ENCODE data around the gene TGFB1I1. TPM values are rescaled to one million over a fixed set of nuclear protein-coding genes. Genes with fewer than 3 reads are reported as not detected.

TGFB1I1 gene
- total RNA-seq, 2 experiments from 2014 or later: 0.20 to 0.48 TPM

DNA sequence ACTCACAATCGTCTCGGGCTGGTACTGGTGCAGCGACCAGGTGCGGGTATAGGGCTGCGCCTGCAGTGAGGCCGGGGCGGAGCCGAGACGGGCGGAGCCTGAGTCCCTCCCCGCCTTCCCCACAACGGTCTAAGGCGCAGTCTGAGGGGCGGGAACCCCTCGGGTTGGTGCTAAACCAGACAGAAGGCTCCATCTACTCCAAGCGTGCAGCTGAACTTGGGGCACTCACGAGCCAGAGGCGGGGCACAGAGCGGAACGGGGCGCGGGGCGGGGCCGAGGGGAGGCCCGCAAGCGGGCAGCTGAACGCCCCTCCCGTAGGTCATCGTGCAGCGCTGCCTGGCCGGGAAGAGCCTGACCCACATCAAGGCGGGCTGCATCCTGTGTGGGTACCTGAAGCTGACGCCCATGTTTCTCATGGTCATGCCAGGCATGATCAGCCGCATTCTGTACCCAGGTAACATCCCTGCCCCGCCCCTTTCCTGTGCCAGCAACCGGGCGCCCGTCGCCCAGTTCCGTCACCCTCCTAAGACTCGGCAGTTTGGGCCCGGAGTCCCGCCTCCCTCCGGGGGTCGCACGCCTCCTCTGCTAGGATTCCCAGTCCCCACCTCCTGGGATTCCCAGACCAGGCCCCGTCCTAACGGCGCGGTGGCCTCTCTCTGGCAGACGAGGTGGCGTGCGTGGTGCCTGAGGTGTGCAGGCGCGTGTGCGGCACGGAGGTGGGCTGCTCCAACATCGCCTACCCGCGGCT is 15.9 kb downstream of the TGFB1I1 start:
- CTCF ChIA-PET: interaction anchor here (1.0 to 2.1 kb wide), 7 partner anchors 9 to 373 kb away, joined by 3 to 6 read pairs (median 4); partner anchors contain the start of gene RUSF1
- Mint-ChIP-seq H3K36me3 (ENCODE audit: low read depth) (peaks cover 2% of the 10 kb centered on the region), H3K27ac (peak overlapping the region; percentile 80), H3K9me3 (no peaks in the 10 kb centered on the region), H3K4me3 (peak overlapping the region; percentile 84), H3K4me1 (peaks cover 6% of the 10 kb centered on the region), H3K27me3 (peaks cover 6% of the 10 kb centered on the region)
- POLR2A ChIA-PET: no interaction called here
- DNase-seq: peak; percentile 69

DNA sequence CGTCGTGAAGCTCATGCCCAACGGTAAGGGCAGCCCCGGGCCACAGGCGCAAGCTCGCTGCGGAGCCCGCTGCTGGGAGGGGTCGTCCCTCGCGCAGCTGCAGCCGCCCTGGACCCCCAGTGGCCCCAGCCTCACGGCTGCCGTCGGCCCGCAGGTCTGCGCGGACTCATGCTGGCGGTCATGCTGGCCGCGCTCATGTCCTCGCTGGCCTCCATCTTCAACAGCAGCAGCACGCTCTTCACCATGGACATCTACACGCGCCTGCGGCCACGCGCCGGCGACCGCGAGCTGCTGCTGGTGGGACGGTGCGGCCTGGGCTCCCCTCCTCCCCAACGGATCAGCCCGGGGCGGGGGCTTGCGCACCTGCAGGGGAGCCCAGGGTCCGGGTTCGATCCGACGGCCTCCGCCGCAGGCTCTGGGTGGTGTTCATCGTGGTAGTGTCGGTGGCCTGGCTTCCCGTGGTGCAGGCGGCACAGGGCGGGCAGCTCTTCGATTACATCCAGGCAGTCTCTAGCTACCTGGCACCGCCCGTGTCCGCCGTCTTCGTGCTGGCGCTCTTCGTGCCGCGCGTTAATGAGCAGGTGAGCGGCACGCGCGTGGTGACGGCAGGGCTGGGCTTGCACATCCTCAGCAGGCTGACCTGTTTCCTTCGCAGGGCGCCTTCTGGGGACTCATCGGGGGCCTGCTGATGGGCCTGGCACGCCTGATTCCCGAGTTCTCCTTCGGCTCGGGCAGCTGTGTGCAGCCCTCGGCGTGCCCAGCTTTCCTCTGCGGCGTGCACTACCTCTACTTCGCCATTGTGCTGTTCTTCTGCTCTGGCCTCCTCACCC is 16.7 kb downstream of the TGFB1I1 start:
- POLR2A ChIA-PET: no interaction called here
- no peaks in the 10 kb centered on the region for H3K9me3 Mint-ChIP-seq
- peaks cover 6% of the 10 kb centered on the region for H3K27me3 Mint-ChIP-seq
- H3K4me1 Mint-ChIP-seq: peaks cover 6% of the 10 kb centered on the region
- CTCF ChIA-PET: interaction anchor here (1.1 to 2.1 kb wide), 5 partner anchors 9 to 373 kb away, joined by 3 to 6 read pairs (median 4); partner anchors contain the start of gene RUSF1
- peaks cover 5% of the 10 kb centered on the region for H3K36me3 Mint-ChIP-seq (ENCODE audit: low read depth)
- H3K4me3 Mint-ChIP-seq: peak overlapping the region; percentile 41
- no peak overlapping the region for H3K27ac Mint-ChIP-seq
- no peak for DNase-seq

DNA sequence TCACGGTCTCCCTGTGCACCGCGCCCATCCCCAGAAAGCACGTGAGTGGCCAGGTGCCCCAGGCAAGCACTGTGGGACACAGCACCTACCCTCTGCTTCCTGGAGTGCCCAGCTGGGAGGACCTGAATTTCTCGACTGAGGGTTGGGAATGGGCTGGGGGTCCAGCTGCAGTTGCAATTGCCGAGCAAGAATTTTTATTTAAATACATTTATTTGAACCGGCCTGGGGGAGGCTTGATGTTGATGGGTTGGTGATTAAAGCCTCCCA is 17.3 kb downstream of the TGFB1I1 start:
- CTCF ChIA-PET: interaction anchor here (1.6 to 2.1 kb wide), 3 partner anchors 10 to 372 kb away, joined by 4 to 6 read pairs (median 4); no protein-coding TSS in a partner anchor
- Mint-ChIP-seq H3K4me1 (peaks cover 6% of the 10 kb centered on the region), H3K9me3 (no peaks in the 10 kb centered on the region), H3K27me3 (peaks cover 6% of the 10 kb centered on the region), H3K36me3 (ENCODE audit: low read depth) (peaks cover 5% of the 10 kb centered on the region), H3K4me3 (peak overlapping the region; percentile 41), H3K27ac (peak overlapping the region; percentile 13)
- DNase-seq: no peak
- POLR2A ChIA-PET: no interaction called here

DNA sequence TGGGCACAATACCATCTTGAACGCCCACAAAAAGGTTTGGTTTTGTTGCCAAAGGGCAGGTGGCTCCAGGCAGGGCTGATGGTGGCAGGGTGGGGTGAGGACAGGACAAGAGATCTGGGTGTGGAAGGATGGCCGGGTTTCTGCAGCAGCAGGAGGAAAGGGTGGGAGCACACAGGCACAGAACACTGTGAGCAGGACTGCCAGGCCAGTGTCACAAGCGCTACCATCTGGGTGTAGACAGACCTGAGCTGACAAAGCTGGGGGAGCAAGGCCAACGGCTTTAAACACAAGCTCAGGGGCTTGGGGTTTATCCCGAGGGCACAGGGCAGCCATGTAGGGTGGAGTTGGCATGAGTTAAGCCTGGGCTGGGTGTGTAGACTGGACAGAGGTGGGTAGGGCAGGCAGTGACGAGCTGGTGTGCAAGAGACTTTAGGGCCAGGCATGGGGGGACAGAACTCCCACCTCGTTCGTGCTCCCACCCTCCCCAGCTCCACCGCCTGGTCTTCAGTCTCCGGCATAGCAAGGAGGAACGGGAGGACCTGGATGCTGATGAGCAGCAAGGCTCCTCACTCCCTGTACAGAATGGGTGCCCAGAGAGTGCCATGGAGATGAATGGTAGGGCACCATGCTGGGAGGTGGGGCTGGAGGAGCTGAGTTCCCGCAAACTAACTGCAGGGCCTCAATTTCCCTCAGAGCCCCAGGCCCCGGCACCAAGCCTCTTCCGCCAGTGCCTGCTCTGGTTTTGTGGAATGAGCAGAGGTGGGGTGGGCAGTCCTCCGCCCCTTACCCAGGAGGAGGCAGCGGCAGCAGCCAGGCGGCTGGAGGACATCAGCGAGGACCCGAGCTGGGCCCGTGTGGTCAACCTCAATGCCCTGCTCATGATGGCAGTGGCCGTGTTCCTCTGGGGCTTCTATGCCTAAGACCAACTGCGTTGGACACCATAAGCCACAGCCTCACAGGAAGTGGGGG is 17.9 kb downstream of the TGFB1I1 start:
- Mint-ChIP-seq H3K27me3 (peaks cover 6% of the 10 kb centered on the region), H3K4me3 (no peak overlapping the region)

DNA sequence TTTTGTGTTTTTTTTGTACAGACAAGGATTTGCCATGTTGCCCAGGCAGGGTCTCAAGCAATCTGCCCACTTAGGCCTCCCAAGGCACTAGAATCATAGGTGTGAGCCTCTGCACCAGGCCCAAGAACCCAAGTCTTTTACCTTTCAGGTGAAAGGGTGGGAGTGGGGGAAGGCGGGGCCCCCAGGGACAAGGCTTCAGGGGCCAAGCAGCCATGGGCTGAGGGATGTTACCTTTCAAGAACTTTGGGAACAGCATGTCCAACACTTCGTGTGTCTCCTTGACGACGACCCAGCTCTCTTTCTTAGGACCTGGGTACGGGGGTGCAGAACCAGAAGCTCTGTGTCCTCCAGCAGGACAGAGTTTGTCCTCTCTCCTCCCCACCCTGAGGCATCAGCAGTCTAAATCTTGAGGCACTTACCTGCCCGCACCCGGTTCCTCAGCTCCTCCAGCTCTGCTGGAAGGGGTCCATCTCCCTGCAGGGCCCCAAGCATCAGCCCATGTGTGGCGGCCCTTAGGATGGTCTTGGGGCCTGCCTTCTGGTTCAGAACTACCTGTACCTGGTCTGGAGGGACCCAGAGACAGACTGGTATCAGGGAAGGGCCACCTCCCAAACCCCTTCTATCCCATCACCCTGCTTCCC is 19.9 kb downstream of the TGFB1I1 start:
- peaks cover 5% of the 10 kb centered on the region for H3K36me3 Mint-ChIP-seq (ENCODE audit: low read depth)
- H3K4me3 Mint-ChIP-seq: no peak overlapping the region
- no peaks in the 10 kb centered on the region for H3K27me3 Mint-ChIP-seq
- peaks cover 4% of the 10 kb centered on the region for H3K4me1 Mint-ChIP-seq
- H3K27ac Mint-ChIP-seq: no peak overlapping the region
- no peaks in the 10 kb centered on the region for H3K9me3 Mint-ChIP-seq
- no peak for DNase-seq
- CTCF ChIA-PET: interaction anchor here (0.7 to 1.3 kb wide), 4 partner anchors 15 to 127 kb away, joined by 3 read pairs; partner anchors contain the start of gene ARMC5
- POLR2A ChIA-PET: no interaction called here

More for the DNA sequence above, 17.9 kb downstream of the TGFB1I1 start:
- CTCF ChIA-PET: interaction anchor here (1.2 to 1.7 kb wide), 4 partner anchors 11 to 371 kb away, joined by 3 to 6 read pairs (median 4); no protein-coding TSS in a partner anchor
- no peaks in the 10 kb centered on the region for H3K9me3 Mint-ChIP-seq
- POLR2A ChIA-PET: no interaction called here
- DNase-seq: no peak
- H3K27ac Mint-ChIP-seq: peak overlapping the region; percentile 63
- H3K36me3 Mint-ChIP-seq (ENCODE audit: low read depth): peaks cover 5% of the 10 kb centered on the region
- peaks cover 6% of the 10 kb centered on the region for H3K4me1 Mint-ChIP-seq

DNA sequence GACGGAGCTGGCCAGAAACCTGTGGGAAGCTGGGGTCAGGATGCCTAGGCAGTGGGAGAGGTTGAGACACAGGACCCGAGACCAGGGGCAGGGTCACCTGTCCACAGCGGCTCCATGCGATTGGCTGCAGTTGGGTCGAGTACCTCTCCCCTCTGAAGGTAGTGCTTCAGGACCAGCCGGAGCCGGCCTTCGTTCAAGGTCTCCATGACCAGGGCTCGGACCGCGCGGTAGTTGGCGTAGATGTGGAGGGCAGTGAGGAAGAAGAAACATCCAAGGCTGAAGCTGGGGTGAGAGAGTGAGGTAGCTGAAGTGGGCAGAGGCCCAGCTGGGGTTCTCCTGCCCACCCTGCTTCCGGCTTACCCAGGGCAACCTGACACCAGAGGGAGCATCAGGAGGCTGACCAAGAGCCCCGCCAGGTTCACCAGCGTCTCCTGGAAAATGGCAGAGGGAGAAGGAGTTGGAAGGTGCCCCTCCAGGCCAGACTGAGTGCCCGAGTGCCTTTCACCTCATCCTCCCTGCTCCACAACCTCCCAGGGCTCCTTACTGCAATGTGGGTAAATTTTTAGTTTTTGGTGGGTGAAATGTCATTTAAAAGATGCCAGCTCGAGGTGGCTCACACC is 21.7 kb downstream of the TGFB1I1 start:
- no peaks in the 10 kb centered on the region for H3K27me3 Mint-ChIP-seq
- DNase-seq: no peak
- H3K36me3 Mint-ChIP-seq (ENCODE audit: low read depth): peaks cover 5% of the 10 kb centered on the region
- POLR2A ChIA-PET: no interaction called here
- no peaks in the 10 kb centered on the region for H3K4me1 Mint-ChIP-seq
- no peak overlapping the region for H3K27ac Mint-ChIP-seq
- no peak overlapping the region for H3K4me3 Mint-ChIP-seq
- H3K9me3 Mint-ChIP-seq: no peaks in the 10 kb centered on the region
- CTCF ChIA-PET: interaction anchor here (1.7 kb wide), 1 partner anchor 10 kb away, joined by 4 read pairs; no protein-coding TSS in a partner anchor

DNA sequence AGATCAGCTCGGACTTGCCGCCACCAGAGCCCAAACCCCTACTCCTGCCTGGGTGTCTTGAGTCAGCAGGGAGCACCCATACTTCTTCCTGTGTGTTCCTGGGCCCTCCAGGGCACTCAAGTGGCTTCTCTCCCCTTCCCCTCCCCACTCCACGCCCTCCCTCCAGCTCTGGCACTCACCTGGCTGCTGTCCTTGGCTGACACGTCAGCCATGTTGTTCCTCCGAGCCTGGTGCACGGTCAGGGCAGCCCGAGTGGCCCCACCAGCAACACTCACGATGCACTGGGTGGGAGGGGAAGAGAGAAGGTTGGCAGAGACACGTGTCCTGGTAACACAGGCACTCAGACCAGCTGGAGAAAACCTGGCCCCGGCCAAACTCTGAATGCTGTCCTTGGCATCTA is 24.7 kb downstream of the TGFB1I1 start:
- peaks cover 3% of the 10 kb centered on the region for H3K36me3 Mint-ChIP-seq (ENCODE audit: low read depth)
- no peaks in the 10 kb centered on the region for H3K27me3 Mint-ChIP-seq
- H3K9me3 Mint-ChIP-seq: no peaks in the 10 kb centered on the region
- H3K4me3 Mint-ChIP-seq: no peak overlapping the region
- ChIA-PET POLR2A (no interaction called here), CTCF (interaction anchor here (1.8 to 2.2 kb wide), 2 partner anchors 11 to 36 kb away, joined by 5 to 6 read pairs; partner anchors contain the start of gene RUSF1)
- H3K4me1 Mint-ChIP-seq: no peaks in the 10 kb centered on the region
- H3K27ac Mint-ChIP-seq: no peak overlapping the region
- no peak for DNase-seq

DNA sequence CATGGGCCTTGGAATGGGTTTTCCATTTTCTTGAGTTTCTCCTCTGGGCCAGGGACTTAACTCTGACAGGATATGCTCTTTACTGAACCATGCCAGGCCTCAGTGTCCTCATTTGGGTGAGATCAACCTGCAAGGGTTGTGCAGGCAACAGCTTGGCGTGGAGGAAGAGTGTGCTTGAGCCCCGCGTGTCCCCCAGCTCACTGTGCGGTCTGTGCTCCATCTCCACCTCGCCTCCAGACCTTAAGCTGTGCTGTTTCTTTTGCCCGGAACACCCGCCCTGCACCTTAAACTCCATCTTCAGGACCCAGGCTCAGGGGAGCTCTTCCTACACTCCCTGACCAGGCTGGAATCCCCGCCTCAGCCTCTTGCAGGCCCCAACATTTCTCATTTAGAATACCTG is 26.5 kb downstream of the TGFB1I1 start:
- no peaks in the 10 kb centered on the region for H3K36me3 Mint-ChIP-seq (ENCODE audit: low read depth)
- H3K27ac Mint-ChIP-seq: no peak overlapping the region
- CTCF ChIA-PET: interaction anchor here (1.3 to 1.8 kb wide), 2 partner anchors 38 to 370 kb away, joined by 3 to 5 read pairs; no protein-coding TSS in a partner anchor
- no peaks in the 10 kb centered on the region for H3K4me1 Mint-ChIP-seq
- DNase-seq: no peak
- H3K27me3 Mint-ChIP-seq: no peaks in the 10 kb centered on the region
- POLR2A ChIA-PET: no interaction called here
- H3K4me3 Mint-ChIP-seq: no peak overlapping the region
- H3K9me3 Mint-ChIP-seq: no peaks in the 10 kb centered on the region

DNA sequence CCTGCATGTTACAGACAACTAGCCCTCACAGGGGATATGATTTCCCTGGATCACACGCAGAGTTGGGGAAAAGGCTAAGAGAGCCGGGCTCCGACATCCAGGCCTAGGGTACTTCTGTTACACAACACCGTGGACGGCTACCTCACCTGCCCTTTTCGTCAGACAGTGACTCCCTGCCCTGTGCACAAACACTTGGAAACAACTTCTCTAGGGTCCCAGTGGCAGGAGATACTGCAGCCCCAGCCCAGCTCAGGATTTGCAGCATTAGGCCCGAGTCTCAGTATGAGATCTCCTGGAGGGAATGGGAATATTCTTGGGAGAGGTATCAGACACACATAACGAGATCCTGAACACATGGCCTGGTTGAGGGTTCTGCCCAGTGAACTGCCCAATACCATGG is 28.0 kb downstream of the TGFB1I1 start:
- no peak for DNase-seq
- peaks cover 3% of the 10 kb centered on the region for H3K36me3 Mint-ChIP-seq (ENCODE audit: low read depth)
- H3K27ac Mint-ChIP-seq: no peak overlapping the region
- ChIA-PET CTCF (interaction anchor here (1.9 kb wide), 1 partner anchor 11 kb away, joined by 6 read pairs; no protein-coding TSS in a partner anchor), POLR2A (no interaction called here)
- no peaks in the 10 kb centered on the region for H3K27me3 Mint-ChIP-seq
- no peaks in the 10 kb centered on the region for H3K9me3 Mint-ChIP-seq
- no peak overlapping the region for H3K4me3 Mint-ChIP-seq
- H3K4me1 Mint-ChIP-seq: peaks cover 11% of the 10 kb centered on the region

DNA sequence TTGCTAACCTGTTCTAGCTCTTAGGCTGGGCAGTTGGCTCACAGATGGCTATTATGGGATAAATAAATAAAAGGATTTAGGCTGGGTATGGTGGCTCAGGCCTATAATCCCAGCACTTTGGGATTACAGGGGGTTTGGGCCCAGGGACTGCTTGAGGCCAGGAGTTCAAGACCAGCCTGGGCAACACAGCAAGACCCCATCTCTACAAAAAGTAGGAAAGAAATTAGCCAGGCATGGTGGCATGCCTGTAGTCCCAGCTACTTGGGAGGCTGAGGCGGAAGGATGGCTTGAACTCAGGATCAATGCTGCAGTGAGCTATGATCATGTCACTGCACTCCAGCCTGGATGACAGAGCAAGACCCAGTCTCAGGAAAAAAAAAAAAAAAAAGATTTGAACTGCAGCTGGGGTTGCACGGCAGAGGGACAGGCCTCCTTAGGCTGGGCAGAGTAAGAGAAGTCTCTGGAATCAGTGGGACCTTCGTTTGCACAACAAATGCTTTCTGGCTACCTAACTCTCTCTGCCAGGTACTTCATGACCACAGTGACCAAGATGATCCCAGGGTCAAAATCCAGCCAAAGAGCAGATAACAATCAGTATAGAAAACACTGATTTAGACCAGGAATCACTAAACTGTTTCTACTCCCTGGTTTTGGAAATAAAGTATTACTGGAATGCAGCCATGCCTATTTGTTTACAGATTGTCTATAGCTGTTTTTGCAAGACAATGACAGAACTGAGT is 29.4 kb downstream of the TGFB1I1 start:
- H3K27ac Mint-ChIP-seq: no peak overlapping the region
- H3K27me3 Mint-ChIP-seq: no peaks in the 10 kb centered on the region
- H3K4me1 Mint-ChIP-seq: peaks cover 25% of the 10 kb centered on the region
- H3K9me3 Mint-ChIP-seq: no peaks in the 10 kb centered on the region
- ChIA-PET CTCF (interaction anchor here (0.6 to 1.9 kb wide), 6 partner anchors 9 to 199 kb away, joined by 3 to 6 read pairs (median 4); no protein-coding TSS in a partner anchor), POLR2A (no interaction called here)
- no peak overlapping the region for H3K4me3 Mint-ChIP-seq
- H3K36me3 Mint-ChIP-seq (ENCODE audit: low read depth): peaks cover 8% of the 10 kb centered on the region
- no peak for DNase-seq

DNA sequence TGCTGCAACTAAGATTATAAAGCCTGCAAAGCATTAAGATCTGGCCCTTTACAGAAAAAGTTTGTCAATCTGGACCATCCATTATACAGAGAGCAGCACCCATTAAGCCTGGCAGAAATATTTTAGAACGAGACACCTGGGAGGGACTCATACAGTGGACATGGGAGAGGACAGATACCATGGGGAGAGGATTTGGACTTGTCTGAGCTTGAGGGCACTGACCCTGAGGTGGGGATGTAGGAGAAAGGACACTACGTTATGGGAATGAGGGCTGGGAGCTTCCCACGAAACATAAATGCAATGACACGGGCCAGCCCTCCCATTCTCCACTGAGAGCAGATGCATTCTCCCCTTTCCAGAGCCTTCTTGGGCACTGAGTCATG is 30.0 kb downstream of the TGFB1I1 start:
- DNase-seq: no peak
- H3K4me1 Mint-ChIP-seq: peaks cover 30% of the 10 kb centered on the region
- CTCF ChIA-PET: interaction anchor here (0.6 to 1.9 kb wide), 6 partner anchors 9 to 198 kb away, joined by 3 to 6 read pairs (median 4); no protein-coding TSS in a partner anchor
- POLR2A ChIA-PET: no interaction called here
- no peak overlapping the region for H3K4me3 Mint-ChIP-seq
- H3K9me3 Mint-ChIP-seq: no peaks in the 10 kb centered on the region
- peaks cover 8% of the 10 kb centered on the region for H3K36me3 Mint-ChIP-seq (ENCODE audit: low read depth)
- H3K27me3 Mint-ChIP-seq: no peaks in the 10 kb centered on the region
- H3K27ac Mint-ChIP-seq: no peak overlapping the region

Data from activated CD4-positive, alpha-beta T cell treated with anti-CD3 and anti-CD28 coated beads, Interleukin-2, amount 10 ng/mL, durations not matched to agents 7 days and 5 days (primary cell).